K562 (cell line): ENCODE measurements around the gene RNASET2.

ENCODE experiments used
- JUNB ChIP-seq: fragments of 450-650 bp; formaldehyde crosslinking; conservative IDR thresholded peaks from 2 replicates; pipeline ENCODE4 v1.4.0; 2020; ENCODE audit warnings: mild to moderate bottlenecking
- MAX ChIP-seq: sonication (generic); formaldehyde crosslinking; IDR thresholded peaks from 2 replicates; pipeline ENCODE4 v1.9.0; 2022; ENCODE audit warnings: mild to moderate bottlenecking, missing genetic modification reagents
- POLR2G ChIP-seq: fragments of 200-400 bp; formaldehyde crosslinking; IDR thresholded peaks from 2 replicates; pipeline ENCODE4 v1.6.1; 2017; ENCODE audit warnings: low read depth, mild to moderate bottlenecking, antibody characterized with exemption, low read length, moderate library complexity
- ZNF253 ChIP-seq: fragments of 250-450 bp; sonication (Bioruptor Pico); conservative IDR thresholded peaks from 2 replicates; pipeline ENCODE4 v1.6.1; 2021; ENCODE audit warnings: mild to moderate bottlenecking
- ZNF79 ChIP-seq: fragments of 250-450 bp; sonication (Bioruptor Pico); IDR thresholded peaks from 2 replicates; pipeline ENCODE4 v1.4.0; 2020; ENCODE audit warnings: low read depth, mild to moderate bottlenecking, moderate library complexity

- TF ChIP-seq ZNF79 (CRISPR knock-in tag) (no peak), JUNB (CRISPR knock-in tag) (no peak), ZNF253 (CRISPR knock-in tag) (no peak), POLR2G (no peak), MAX (CRISPR knock-in tag) (no peak)
Observed at GRCh38 chr6:166946125-166946524, 10.2 kb downstream of the RNASET2 start.
